Kidney epithelial cell (primary cell): Measurements from ENCODE around the gene SLC4A2. TPM values are rescaled to one million over a fixed set of nuclear protein-coding genes. Genes with fewer than 3 reads are reported as not detected.

ENCODE experiments used
- DNase-seq: peaks from one replicate; pipeline ENCODE4 v3.0.0-alpha.2; 2010; ENCODE audit warnings: low read depth
- H3K27me3 ChIP-seq: 2 replicates; pipeline ENCODE4 v1.6.0; 2011; ENCODE audit warnings: low read length; ENCODE audit not compliant: control insufficient read depth, insufficient read depth
- H3K36me3 ChIP-seq: 2 replicates; pipeline ENCODE4 v1.5.1; 2011; ENCODE audit warnings: low read length; ENCODE audit not compliant: control insufficient read depth, insufficient read depth
- H3K4me3 ChIP-seq: 2 replicates; pipeline ENCODE4 v1.5.1; 2011; ENCODE audit warnings: low read depth, mild to moderate bottlenecking, control low read depth, low read length
- total RNA-seq: library from RNA; depleted of rRNA; stranded (reverse); fragments of >200 nt; gene quantifications from 2 replicates; pipeline ENCODE4 v1.2.3, GENCODE V29; 2015
- TF ChIP-seq, protein P1 (sequence below): IDR thresholded peaks from 2 replicates; pipeline ENCODE4 v1.5.1; 2011; ENCODE audit warnings: mild to moderate bottlenecking, moderate library complexity, low read length, control low read depth, inconsistent platforms; ENCODE audit not compliant: insufficient read depth, poor library complexity, severe bottlenecking

Gene SLC4A2
- total RNA-seq, 1 donor from 2014 or later = 166 TPM

DNA sequence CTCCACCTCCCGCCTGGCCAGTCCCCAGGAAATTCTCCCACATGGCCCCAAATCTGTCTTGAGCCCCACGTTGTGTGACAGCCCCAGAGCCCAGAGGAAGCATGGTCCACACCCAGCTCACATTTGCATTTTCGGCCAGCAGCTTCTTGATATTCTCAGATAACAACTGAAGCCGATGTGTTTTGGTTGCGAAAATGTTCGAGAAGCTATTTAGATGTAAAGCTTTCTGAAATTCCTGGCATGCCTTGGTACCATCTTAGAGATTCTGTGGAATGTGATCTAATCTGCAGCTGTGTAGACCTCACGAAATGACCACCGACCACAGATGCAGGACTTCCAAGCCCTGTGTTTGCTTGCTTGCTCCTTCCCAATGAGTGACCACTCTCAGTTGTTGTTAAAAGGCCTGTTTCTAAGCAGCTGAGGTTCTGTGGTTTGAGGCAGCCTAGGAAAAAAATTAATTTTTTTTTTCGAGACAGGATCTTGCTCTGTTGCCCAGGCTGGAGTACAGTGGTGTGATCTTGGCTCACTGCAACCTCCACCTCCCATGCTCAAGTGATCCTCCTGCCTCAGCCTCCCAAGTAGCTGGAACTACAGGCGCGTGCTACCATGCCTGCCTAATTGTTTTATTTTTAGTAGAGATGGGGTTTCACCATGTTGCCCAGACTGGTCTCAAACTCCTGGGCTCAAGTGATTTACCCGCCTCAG, 8.8 kb downstream of the SLC4A2 start:
- no peak for DNase-seq
- Histone ChIP-seq H3K4me3 (no peak overlapping the region), H3K36me3 (peaks cover 4% of the 10 kb centered on the region), H3K27me3 (no peaks in the 10 kb centered on the region)
- TF ChIP-seq, protein P1, sequence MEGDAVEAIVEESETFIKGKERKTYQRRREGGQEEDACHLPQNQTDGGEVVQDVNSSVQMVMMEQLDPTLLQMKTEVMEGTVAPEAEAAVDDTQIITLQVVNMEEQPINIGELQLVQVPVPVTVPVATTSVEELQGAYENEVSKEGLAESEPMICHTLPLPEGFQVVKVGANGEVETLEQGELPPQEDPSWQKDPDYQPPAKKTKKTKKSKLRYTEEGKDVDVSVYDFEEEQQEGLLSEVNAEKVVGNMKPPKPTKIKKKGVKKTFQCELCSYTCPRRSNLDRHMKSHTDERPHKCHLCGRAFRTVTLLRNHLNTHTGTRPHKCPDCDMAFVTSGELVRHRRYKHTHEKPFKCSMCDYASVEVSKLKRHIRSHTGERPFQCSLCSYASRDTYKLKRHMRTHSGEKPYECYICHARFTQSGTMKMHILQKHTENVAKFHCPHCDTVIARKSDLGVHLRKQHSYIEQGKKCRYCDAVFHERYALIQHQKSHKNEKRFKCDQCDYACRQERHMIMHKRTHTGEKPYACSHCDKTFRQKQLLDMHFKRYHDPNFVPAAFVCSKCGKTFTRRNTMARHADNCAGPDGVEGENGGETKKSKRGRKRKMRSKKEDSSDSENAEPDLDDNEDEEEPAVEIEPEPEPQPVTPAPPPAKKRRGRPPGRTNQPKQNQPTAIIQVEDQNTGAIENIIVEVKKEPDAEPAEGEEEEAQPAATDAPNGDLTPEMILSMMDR = no peak

DNA sequence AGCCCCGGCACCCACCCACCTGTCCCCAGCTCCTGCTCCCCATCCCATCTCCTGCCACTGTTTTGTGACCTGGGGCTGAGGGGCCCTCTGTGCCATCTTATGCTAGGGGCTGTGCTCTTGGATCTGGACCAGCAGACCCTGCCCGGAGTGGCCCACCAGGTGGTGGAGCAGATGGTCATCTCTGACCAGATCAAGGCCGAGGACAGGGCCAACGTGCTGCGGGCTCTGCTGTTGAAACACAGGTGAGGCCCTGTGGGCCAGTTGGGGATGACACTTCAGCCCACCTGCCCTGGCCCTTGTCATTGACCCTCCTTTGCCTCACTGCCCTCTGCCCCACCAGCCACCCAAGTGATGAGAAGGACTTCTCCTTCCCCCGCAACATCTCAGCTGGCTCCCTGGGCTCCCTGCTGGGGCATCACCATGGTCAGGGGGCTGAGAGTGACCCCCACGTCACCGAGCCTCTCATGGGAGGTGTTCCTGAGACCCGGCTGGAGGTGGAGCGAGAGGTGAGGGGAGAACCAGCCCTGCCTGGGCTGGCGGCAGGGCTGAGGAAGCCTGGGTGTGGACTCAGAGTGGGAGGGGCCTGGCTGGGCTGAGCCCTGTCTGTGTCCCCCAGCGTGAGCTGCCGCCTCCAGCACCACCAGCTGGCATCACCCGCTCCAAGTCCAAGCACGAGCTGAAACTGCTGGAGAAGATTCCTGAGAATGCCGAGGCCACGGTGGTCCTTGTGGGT, 10.6 kb downstream of the SLC4A2 start:
- TF ChIP-seq, protein P1 = no peak
- Histone ChIP-seq H3K27me3 (no peaks in the 10 kb centered on the region), H3K36me3 (peaks cover 4% of the 10 kb centered on the region), H3K4me3 (no peak overlapping the region)
- DNase-seq = no peak

DNA sequence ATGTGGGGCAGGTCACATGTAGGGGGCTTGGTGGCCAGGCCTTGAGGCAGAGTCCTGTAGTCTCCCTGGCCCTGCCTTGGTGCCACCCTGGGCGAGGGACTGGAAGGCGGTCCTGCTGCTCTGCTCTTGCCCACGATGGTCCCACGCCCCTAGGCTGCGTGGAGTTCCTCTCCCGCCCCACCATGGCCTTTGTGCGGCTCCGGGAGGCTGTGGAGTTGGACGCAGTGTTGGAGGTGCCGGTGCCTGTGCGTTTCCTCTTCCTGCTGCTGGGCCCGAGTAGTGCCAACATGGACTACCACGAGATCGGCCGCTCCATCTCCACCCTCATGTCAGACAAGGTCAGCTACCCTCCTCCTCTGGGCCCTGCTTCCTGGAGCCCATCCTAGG, 11.2 kb downstream of the SLC4A2 start:
- no peaks in the 10 kb centered on the region for H3K27me3 ChIP-seq
- no peak for DNase-seq
- H3K36me3 ChIP-seq = peaks cover 4% of the 10 kb centered on the region
- no peak overlapping the region for H3K4me3 ChIP-seq
- TF ChIP-seq, protein P1 = no peak

DNA sequence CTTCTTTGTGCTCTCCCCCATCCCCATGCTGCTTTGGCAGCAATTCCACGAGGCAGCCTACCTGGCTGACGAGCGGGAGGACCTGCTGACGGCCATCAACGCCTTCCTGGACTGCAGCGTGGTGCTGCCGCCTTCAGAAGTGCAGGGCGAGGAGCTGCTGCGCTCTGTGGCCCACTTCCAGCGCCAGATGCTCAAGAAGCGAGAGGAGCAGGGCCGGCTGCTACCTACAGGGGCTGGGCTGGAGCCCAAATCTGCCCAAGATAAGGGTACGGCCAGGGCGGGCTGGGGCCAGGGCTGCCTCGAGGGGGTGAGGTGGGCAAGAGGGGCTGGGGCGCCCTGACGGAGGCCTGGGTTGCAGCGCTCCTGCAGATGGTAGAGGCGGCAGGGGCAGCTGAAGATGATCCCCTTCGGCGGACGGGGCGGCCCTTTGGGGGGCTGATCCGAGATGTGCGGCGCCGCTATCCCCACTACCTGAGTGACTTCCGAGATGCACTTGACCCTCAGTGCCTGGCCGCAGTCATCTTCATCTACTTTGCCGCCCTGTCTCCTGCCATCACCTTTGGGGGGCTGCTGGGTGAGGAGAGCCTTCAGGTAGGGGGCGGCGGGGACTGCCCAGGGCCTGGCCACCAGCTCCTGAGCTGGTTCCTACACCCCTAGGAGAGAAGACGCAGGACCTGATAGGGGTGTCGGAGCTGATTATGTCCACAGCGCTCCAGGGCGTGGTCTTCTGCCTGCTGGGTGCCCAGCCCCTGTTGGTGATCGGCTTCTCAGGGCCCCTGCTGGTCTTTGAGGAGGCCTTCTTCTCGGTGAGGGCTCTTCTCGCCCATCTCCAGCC, 11.9 kb downstream of the SLC4A2 start:
- H3K36me3 ChIP-seq = peaks cover 3% of the 10 kb centered on the region
- TF ChIP-seq, protein P1 = no peak
- DNase-seq = no peak
- H3K4me3 ChIP-seq = no peak overlapping the region
- H3K27me3 ChIP-seq = no peaks in the 10 kb centered on the region

DNA sequence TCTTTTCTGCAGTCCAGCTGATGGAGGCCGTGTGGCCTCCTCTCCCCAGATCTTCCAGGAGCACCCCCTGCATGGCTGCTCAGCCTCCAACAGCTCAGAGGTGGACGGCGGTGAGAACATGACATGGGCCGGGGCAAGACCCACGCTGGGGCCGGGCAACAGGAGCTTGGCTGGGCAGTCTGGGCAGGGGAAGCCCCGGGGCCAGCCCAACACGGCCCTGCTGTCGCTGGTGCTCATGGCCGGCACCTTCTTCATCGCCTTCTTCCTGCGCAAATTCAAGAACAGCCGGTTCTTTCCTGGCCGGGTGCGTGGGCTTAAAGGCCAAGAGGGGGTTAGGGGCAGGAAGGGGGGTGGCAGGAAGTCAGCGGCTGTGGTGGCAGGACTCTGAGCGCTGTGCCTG, 14.6 kb downstream of the SLC4A2 start:
- DNase-seq = no peak
- TF ChIP-seq, protein P1 = no peak
- Histone ChIP-seq H3K36me3 (peaks cover 4% of the 10 kb centered on the region), H3K4me3 (no peak overlapping the region), H3K27me3 (no peaks in the 10 kb centered on the region)
